A549 (cell line): ENCODE data around the gene RGMB. TPM values are rescaled to one million over a fixed set of nuclear protein-coding genes. Genes with fewer than 3 reads are reported as not detected.

Experiments used
- ATAC-seq, 2 experiments: fragments of 200-7000 bp in 1 of 2; fragments of >200 bp in 1 of 2; cut with Nextera tagmentation in 1 of 2; cut with Tn5 transposase in 1 of 2; 3 replicates each; pipeline versions ENCODE4 v1.8.0 to v1.9.1; 2018 to 2020; ENCODE audit warnings: mild to moderate bottlenecking in 1 of 2, moderate library complexity in 1 of 2
- CTCF ChIA-PET: fragments of 300-600 bp; sonication (Branson Sonifier 250); formaldehyde crosslinking; extraction: SDS; loops from one replicate; lab custom pipeline; 2021; ENCODE audit warnings: antibody characterized with exemption, inconsistent platforms; lab: Yijun Ruan, JAX
- POLR2A ChIA-PET: fragments of 350-600 bp; formaldehyde crosslinking; extraction: SDS; loops from one replicate; lab custom pipeline; 2021; ENCODE audit warnings: antibody characterized with exemption, inconsistent platforms; lab: Yijun Ruan, JAX
- DNase-seq, 2 experiments: peaks; one replicate each; pipeline versions ENCODE4 v3.0.0 to v3.0.0-alpha.2; 2011 to 2016; ENCODE audit warnings: low read depth in 1 of 2, low spot score in 1 of 2
- FAIRE-seq: peaks from 2 replicates; lab custom pipeline; 2011; peaks lifted over from hg19 to GRCh38; lab: Jason Lieb, UNC
- H3K27ac ChIP-seq, 2 experiments: fragments of >200 bp; sonication (Bioruptor Twin); formaldehyde crosslinking; 3 replicates each; pipeline ENCODE4 v1.5.1; 2016 to 2017
- H3K4me1 ChIP-seq: fragments of >200 bp; sonication (Bioruptor Twin); formaldehyde crosslinking; 3 replicates; pipeline ENCODE4 v1.6.1; 2016
- H3K4me2 ChIP-seq: fragments of >200 bp; sonication (Bioruptor Twin); formaldehyde crosslinking; 3 replicates; pipeline ENCODE4 v1.6.1; 2016
- H3K4me3 ChIP-seq: fragments of >200 bp; sonication (Bioruptor Twin); formaldehyde crosslinking; 3 replicates; pipeline ENCODE4 v1.5.1; 2016
- H3K9me3 ChIP-seq: fragments of >200 bp; sonication (Bioruptor Twin); formaldehyde crosslinking; 3 replicates; pipeline ENCODE4 v1.6.1; 2016
- ATOH8 ChIP-seq: fragments of 250-450 bp; sonication (Bioruptor Pico); IDR thresholded peaks from 2 replicates; pipeline ENCODE4 v1.5.0; 2020; ENCODE audit warnings: low read depth, mild to moderate bottlenecking, moderate library complexity
- CBX2 ChIP-seq: fragments of 200-600 bp; sonication (generic); IDR thresholded peaks from 2 replicates; pipeline ENCODE4 v1.6.1; 2016; ENCODE audit warnings: low read depth, mild to moderate bottlenecking, borderline replicate concordance
- CEBPB ChIP-seq, 2 experiments: fragments of >200 bp in 1 of 2; sonication (Bioruptor Twin) in 1 of 2; formaldehyde crosslinking in 1 of 2; IDR thresholded peaks; 2 replicates each; pipeline ENCODE4 v1.6.1; 2012 to 2016
- E2F6 ChIP-seq: IDR thresholded peaks from 2 replicates; pipeline ENCODE4 v1.6.1; 2012; ENCODE audit warnings: low read depth, borderline replicate concordance
- ESRRA ChIP-seq: fragments of 150-350 bp; IDR thresholded peaks from 2 replicates; pipeline ENCODE4 v1.6.1; 2014; ENCODE audit warnings: mild to moderate bottlenecking, low read length, borderline replicate concordance
- FOXS1 ChIP-seq: fragments of 250-450 bp; sonication (Bioruptor Pico); IDR thresholded peaks from 2 replicates; pipeline ENCODE4 v1.5.0; 2020; ENCODE audit warnings: mild to moderate bottlenecking, moderate library complexity
- HDAC2 ChIP-seq: fragments of 200-600 bp; sonication (generic); IDR thresholded peaks from 2 replicates; pipeline ENCODE4 v1.6.1; 2016
- HOXB5 ChIP-seq: fragments of 250-450 bp; sonication (Bioruptor Pico); IDR thresholded peaks from 2 replicates; pipeline ENCODE4 v1.5.0; 2020; ENCODE audit warnings: mild to moderate bottlenecking, moderate library complexity
- JUN ChIP-seq, 2 experiments: fragments of >200 bp; sonication (Bioruptor Twin); formaldehyde crosslinking; IDR thresholded peaks; 2 replicates in 1 of 2; 3 replicates in 1 of 2; pipeline ENCODE4 v1.6.1; 2016 to 2017
- JUNB ChIP-seq: fragments of >200 bp; sonication (Bioruptor Twin); formaldehyde crosslinking; IDR thresholded peaks from 2 replicates; pipeline ENCODE4 v1.6.1; 2016
- KDM1A ChIP-seq: fragments of 200-600 bp; sonication (generic); IDR thresholded peaks from 2 replicates; pipeline ENCODE4 v1.6.1; 2016; ENCODE audit warnings: low read depth, mild to moderate bottlenecking
- KDM5A ChIP-seq: fragments of 200-600 bp; sonication (generic); IDR thresholded peaks from 2 replicates; pipeline ENCODE4 v1.6.1; 2016; ENCODE audit warnings: antibody characterized with exemption, mild to moderate bottlenecking
- MAFK ChIP-seq: fragments of 450-650 bp; IDR thresholded peaks from 2 replicates; pipeline ENCODE4 v1.6.1; 2014; ENCODE audit not compliant: partially characterized antibody
- MAZ ChIP-seq: fragments of 150-350 bp; IDR thresholded peaks from 2 replicates; pipeline ENCODE4 v1.6.1; 2014; ENCODE audit warnings: antibody characterized with exemption, low read depth, low read length, borderline replicate concordance
- NR3C1 ChIP-seq: fragments of >200 bp; sonication (Bioruptor Twin); formaldehyde crosslinking; IDR thresholded peaks from 3 replicates; pipeline ENCODE4 v1.6.1; 2017
- PHF8 ChIP-seq: fragments of 200-600 bp; sonication (generic); IDR thresholded peaks from 2 replicates; pipeline ENCODE4 v1.6.1; 2016; ENCODE audit warnings: low read depth, mild to moderate bottlenecking, antibody characterized with exemption, moderate library complexity, borderline replicate concordance
- POLR2A ChIP-seq: IDR thresholded peaks from 2 replicates; pipeline ENCODE4 v1.6.1; 2012; ENCODE audit warnings: mild to moderate bottlenecking, low read length
- POLR2AphosphoS2 ChIP-seq: conservative IDR thresholded peaks from 2 replicates; pipeline ENCODE4 v1.6.1; 2012; ENCODE audit warnings: low read length, improper control_type of control experiment, inconsistent platforms
- RAD21 ChIP-seq, 2 experiments: fragments of >200 bp in 1 of 2; sonication (Bioruptor Twin) in 1 of 2; formaldehyde crosslinking in 1 of 2; IDR thresholded peaks in 1 of 2; conservative IDR thresholded peaks in 1 of 2; 2 replicates in 1 of 2; 3 replicates in 1 of 2; pipeline ENCODE4 v1.6.1; 2012 to 2018; ENCODE audit warnings: inconsistent platforms in 1 of 2
- RARB ChIP-seq: fragments of 250-450 bp; sonication (Bioruptor Pico); IDR thresholded peaks from 2 replicates; pipeline ENCODE4 v1.8.0; 2021; ENCODE audit warnings: mild to moderate bottlenecking, moderate library complexity
- RCOR1 ChIP-seq: fragments of 150-350 bp; IDR thresholded peaks from 2 replicates; pipeline ENCODE4 v1.6.1; 2014; ENCODE audit warnings: antibody characterized with exemption, low read length, low read depth
- RNF2 ChIP-seq: fragments of 200-600 bp; sonication (generic); IDR thresholded peaks from 2 replicates; pipeline ENCODE4 v1.6.1; 2016; ENCODE audit warnings: low read depth, mild to moderate bottlenecking, antibody characterized with exemption, moderate library complexity, borderline replicate concordance
- SMC3 ChIP-seq: fragments of >200 bp; sonication (Bioruptor Twin); formaldehyde crosslinking; IDR thresholded peaks from 3 replicates; pipeline ENCODE4 v1.6.1; 2018; ENCODE audit warnings: inconsistent platforms
- SREBF2 ChIP-seq: fragments of 450-650 bp; IDR thresholded peaks from 2 replicates; pipeline ENCODE4 v1.6.1; 2014; ENCODE audit warnings: mild to moderate bottlenecking, moderate library complexity
- TFCP2L1 ChIP-seq: fragments of 250-450 bp; sonication (Bioruptor Pico); IDR thresholded peaks from 2 replicates; pipeline ENCODE4 v1.5.0; 2021; ENCODE audit warnings: mild to moderate bottlenecking
- USF2 ChIP-seq: fragments of 450-650 bp; IDR thresholded peaks from 2 replicates; pipeline ENCODE4 v1.6.1; 2014; ENCODE audit warnings: antibody characterized with exemption
- ZFP36 ChIP-seq: fragments of 450-650 bp; IDR thresholded peaks from 2 replicates; pipeline ENCODE4 v1.6.1; 2014; ENCODE audit warnings: borderline replicate concordance; ENCODE audit not compliant: partially characterized antibody
- ZNF302 ChIP-seq: fragments of 250-450 bp; sonication (Bioruptor Pico); IDR thresholded peaks from 2 replicates; pipeline ENCODE4 v1.9.0; 2021; ENCODE audit warnings: inconsistent platforms, mild to moderate bottlenecking, moderate library complexity
- ZSCAN20 ChIP-seq: fragments of 250-450 bp; sonication (Bioruptor Pico); IDR thresholded peaks from 2 replicates; pipeline ENCODE4 v1.8.0; 2022; ENCODE audit warnings: mild to moderate bottlenecking, moderate library complexity
- WGBS: methylation state at CpG from one replicate; pipeline ENCODE4 v1.1.6; 2017; ENCODE audit errors: missing lambda C conversion rate; 5-methylcytosine and 5-hydroxymethylcytosine counted together
- polyA plus RNA-seq, 4 experiments: library from polyadenylated mRNA; depleted of rRNA in 3 of 4; stranded (reverse); fragments of >200 nt; fragmentation: RNase III in 1 of 4; extraction: RNeasy Plus Mini Kit Qiagen cat#74134 plus additional on column Dnase treatment in 1 of 4; gene quantifications; 2 replicates in 3 of 4; 3 replicates in 1 of 4; pipeline ENCODE4 v1.2.3, GENCODE V29; 2011 to 2017

The RGMB gene
- polyA plus RNA-seq, 2 of the 4 experiments (the other 2 are of a cell fraction), result 5.3 to 5.6 TPM

GRCh38 chr5:98794001-98794400 is 20.5 kb downstream of the RGMB start:
- ChIA-PET CTCF (interaction anchor here (1.1 to 11.4 kb wide), 3 partner anchors 13 to 1563 kb away, joined by 4 to 127 read pairs (median 17); no protein-coding TSS in a partner anchor), POLR2A (no interaction called here)
- DNase-seq (no peak), FAIRE-seq (no peak), ATAC-seq (no peak)
- TF ChIP-seq USF2 (no peak), ZSCAN20 (CRISPR knock-in tag) (no peak), CBX2 (no peak), MAZ (no peak), HDAC2 (no peak), RNF2 (no peak), SREBF2 (no peak), ESRRA (no peak), E2F6 (no peak), PHF8 (no peak), JUNB (no peak), ZFP36 (no peak)
- Histone ChIP-seq H3K27ac (no peak overlapping the region), H3K4me3 (no peak overlapping the region), H3K4me1 (0 out of 3 replicates have a peak, but pooled peaks cover 3% of the 10 kb centered on the region), H3K9me3 (no peaks in the 10 kb centered on the region), H3K4me2 (no peak overlapping the region)
- WGBS, result 91% methylated on average over 7 of the region's 7 CpGs

GRCh38 chr5:98794414-98795080 is 21.1 kb downstream of the RGMB start:
- H3K4me3 ChIP-seq, result no peak overlapping the region
- ATAC-seq (no peak), DNase-seq (no peak), FAIRE-seq (no peak)
- no peak overlapping the region for H3K27ac ChIP-seq
- CTCF ChIA-PET, result interaction anchor here (1.1 to 11.4 kb wide), 4 partner anchors 9 to 1563 kb away, joined by 4 to 127 read pairs (median 28); no protein-coding TSS in a partner anchor
- H3K9me3 ChIP-seq, result no peaks in the 10 kb centered on the region
- 85% methylated on average over 9 of the region's 9 CpGs for WGBS
- TF ChIP-seq E2F6, result no peak
- TF ChIP-seq RARB (CRISPR knock-in tag), result no peak
- no peak for TF ChIP-seq CEBPB (IDR thresholded peaks at IDR 0.05)
- TF ChIP-seq ESRRA, result no peak
- no peak for TF ChIP-seq RAD21 (conservative IDR thresholded peaks at IDR 0.05 in 1 of 2, IDR thresholded peaks at IDR 0.05 in 1 of 2)
- no peak for TF ChIP-seq FOXS1
- POLR2A ChIA-PET, result no interaction called here
- 0 out of 3 replicates have a peak, but pooled peaks cover 3% of the 10 kb centered on the region for H3K4me1 ChIP-seq
- no peak overlapping the region for H3K4me2 ChIP-seq

- CTCF ChIA-PET, result interaction anchor here (0.9 to 11.4 kb wide), 7 partner anchors 10 to 1564 kb away, joined by 4 to 127 read pairs (median 7); no protein-coding TSS in a partner anchor
- no peak for ATAC-seq
Observed at GRCh38 chr5:98795243-98795642, 21.8 kb downstream of the RGMB start.

More at GRCh38 chr5:98795243-98795642, 21.8 kb downstream of the RGMB start:
- Histone ChIP-seq H3K9me3 (no peaks in the 10 kb centered on the region), H3K4me2 (no peak overlapping the region)
- TF ChIP-seq USF2 (no peak), SMC3 (no peak), ZFP36 (no peak), ZNF302 (CRISPR knock-in tag) (no peak), JUNB (no peak), TFCP2L1 (CRISPR knock-in tag) (no peak), RCOR1 (no peak), ZSCAN20 (CRISPR knock-in tag) (no peak), NR3C1 (no peak), CEBPB (IDR thresholded peaks at IDR 0.05) (no peak), KDM1A (no peak), RAD21 (conservative IDR thresholded peaks at IDR 0.05 in 1 of 2, IDR thresholded peaks at IDR 0.05 in 1 of 2) (no peak), ATOH8 (no peak), KDM5A (no peak), POLR2A (no peak), POLR2AphosphoS2 (no peak), JUN (IDR thresholded peaks at IDR 0.05) (no peak), HOXB5 (CRISPR knock-in tag) (no peak), MAFK (no peak)
- TF ChIP-seq, all 56 proteins: peak for 0
- no peak overlapping the region for H3K27ac ChIP-seq
- 88% methylated on average over 5 of the region's 5 CpGs for WGBS
- DNase-seq (no peak), FAIRE-seq (no peak)
- POLR2A ChIA-PET, result no interaction called here
- no peak overlapping the region for H3K4me3 ChIP-seq
- H3K4me1 ChIP-seq, result 0 out of 3 replicates have a peak, but pooled peaks cover 3% of the 10 kb centered on the region
